Ascending aorta (tissue), 2 donors: Measurements from ENCODE around the gene RUNX1. TPM values are rescaled to one million over a fixed set of nuclear protein-coding genes. Genes with fewer than 3 reads are reported as not detected.

ENCODE experiments used
- DNase-seq, 2 donors: peaks; one replicate each; pipeline ENCODE4 v3.0.0-alpha.2; 2019; ENCODE audit warnings: low spot score in 2 of 2
- H3K27ac ChIP-seq, 2 donors: fragments of 200-600 bp; sonication (generic); one replicate each; pipeline ENCODE4 v1.5.1; 2016 to 2017; ENCODE audit warnings: mild to moderate bottlenecking in 1 of 2
- H3K27me3 ChIP-seq: fragments of 200-600 bp; sonication (generic); one replicate; pipeline ENCODE4 v1.5.1; 2017
- H3K36me3 ChIP-seq, 2 donors: fragments of 200-600 bp; sonication (generic); one replicate each; pipeline ENCODE4 v1.5.1; 2016
- H3K4me1 ChIP-seq, 2 donors: fragments of 200-600 bp; sonication (generic); one replicate each; pipeline ENCODE4 v1.5.1; 2016 to 2017; ENCODE audit warnings: mild to moderate bottlenecking in 1 of 2
- H3K4me3 ChIP-seq, 2 donors: fragments of 200-600 bp; sonication (generic); one replicate each; pipeline ENCODE4 v1.5.1; 2016 to 2017; ENCODE audit warnings: mild to moderate bottlenecking in 1 of 2
- H3K9me3 ChIP-seq, 2 donors: fragments of 200-600 bp; sonication (generic); one replicate each; pipeline ENCODE4 v1.5.1; 2016
- intact Hi-C: fragments of 100-400 bp; cut with DNase I; formaldehyde crosslinking; loops from one replicate; pipeline ENCODE4 v1.15.1; 2023
- total RNA-seq: library from RNA; depleted of rRNA; stranded (reverse); fragments of >200 nt; gene quantifications from one replicate; pipeline ENCODE4 v1.1.0, GENCODE V29; 2016
- TF ChIP-seq, protein P1 (sequence below), 3 experiments: fragments of 200-600 bp in 2 of 3; fragments of 450-650 bp in 1 of 3; sonication (generic) in 2 of 3; IDR thresholded peaks; one replicate each; pipeline ENCODE4 v1.5.1; 2016 to 2019; ENCODE audit warnings: antibody characterized with exemption in 3 of 3, mild to moderate bottlenecking in 1 of 3, moderate library complexity in 1 of 3

RUNX1 gene
- total RNA-seq, 1 donor from 2014 or later = 16.3 TPM

DNA sequence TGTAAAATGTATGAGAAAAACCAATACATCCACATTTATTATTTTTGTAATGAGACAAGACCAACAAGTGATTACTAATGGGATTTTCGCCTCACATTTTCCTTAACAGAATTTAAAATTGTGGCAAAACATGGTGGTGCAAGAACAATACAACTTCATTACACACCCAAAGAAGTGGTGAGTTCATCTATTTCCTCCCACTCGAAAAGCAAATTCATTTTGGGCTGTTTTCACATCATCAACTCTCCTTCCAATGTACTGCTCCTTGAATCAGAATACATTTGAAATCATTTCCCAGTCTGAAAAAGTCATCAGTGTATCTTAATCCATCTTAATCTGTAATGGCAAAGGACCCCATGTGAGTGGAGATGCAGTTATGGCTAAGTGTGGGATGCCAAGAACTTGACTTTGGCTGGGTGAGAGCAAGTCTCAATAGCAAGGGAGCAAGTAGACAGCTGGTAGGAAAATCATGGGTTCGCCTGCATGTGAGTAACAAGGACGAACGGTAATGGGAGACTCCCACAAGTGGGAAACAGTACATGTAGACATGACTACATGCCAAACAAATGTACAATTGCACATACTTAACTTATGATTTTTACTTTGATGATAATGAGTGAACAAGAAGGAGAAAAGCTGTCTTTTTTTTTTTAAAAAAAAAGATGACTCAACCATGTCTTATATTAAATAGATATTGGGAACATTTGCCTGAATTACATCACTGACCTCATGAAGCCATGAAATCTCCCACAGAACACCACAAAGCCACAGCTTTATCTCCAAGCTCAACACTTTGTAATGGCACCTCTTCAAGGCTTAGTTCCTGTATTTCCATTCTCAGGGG lies 46.0 kb downstream of the RUNX1 start:
- Histone ChIP-seq H3K27me3 (no peaks in the 10 kb centered on the region), H3K9me3 (no peaks in the 10 kb centered on the region), H3K4me3 (no peak overlapping the region), H3K36me3 (no peaks in the 10 kb centered on the region), H3K27ac (no peak overlapping the region), H3K4me1 (no peaks in the 10 kb centered on the region)
- DNase-seq = no peak
- intact Hi-C loops = no loop called here
- TF ChIP-seq, protein P1, sequence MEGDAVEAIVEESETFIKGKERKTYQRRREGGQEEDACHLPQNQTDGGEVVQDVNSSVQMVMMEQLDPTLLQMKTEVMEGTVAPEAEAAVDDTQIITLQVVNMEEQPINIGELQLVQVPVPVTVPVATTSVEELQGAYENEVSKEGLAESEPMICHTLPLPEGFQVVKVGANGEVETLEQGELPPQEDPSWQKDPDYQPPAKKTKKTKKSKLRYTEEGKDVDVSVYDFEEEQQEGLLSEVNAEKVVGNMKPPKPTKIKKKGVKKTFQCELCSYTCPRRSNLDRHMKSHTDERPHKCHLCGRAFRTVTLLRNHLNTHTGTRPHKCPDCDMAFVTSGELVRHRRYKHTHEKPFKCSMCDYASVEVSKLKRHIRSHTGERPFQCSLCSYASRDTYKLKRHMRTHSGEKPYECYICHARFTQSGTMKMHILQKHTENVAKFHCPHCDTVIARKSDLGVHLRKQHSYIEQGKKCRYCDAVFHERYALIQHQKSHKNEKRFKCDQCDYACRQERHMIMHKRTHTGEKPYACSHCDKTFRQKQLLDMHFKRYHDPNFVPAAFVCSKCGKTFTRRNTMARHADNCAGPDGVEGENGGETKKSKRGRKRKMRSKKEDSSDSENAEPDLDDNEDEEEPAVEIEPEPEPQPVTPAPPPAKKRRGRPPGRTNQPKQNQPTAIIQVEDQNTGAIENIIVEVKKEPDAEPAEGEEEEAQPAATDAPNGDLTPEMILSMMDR (IDR thresholded peaks at IDR 0.05) = no peak

DNA sequence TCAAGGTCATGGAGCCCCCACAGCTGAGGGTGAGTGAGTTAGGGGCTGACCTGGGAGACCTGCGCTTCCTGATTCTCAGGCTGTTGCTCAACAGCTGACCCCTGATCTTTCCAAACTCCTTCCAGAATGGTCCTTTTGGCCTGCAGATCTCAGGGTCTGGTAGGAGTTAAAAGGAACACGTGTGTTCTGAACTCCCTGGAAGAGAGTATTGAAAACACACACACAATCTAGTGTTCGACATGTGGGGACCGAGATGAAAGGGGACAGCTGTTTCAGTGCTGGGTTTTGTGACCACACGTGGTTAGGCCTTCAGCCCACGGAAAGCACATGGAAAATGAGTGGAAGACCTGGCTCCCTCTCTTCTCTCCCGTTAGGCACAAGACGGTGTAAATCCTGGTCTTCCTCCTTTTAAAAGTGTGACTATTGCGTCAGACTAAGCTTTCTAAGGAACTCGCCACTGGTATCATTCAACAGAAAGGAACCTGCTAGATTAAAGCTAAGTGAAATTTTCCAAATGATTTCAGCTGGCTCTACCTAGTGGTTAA lies 49.6 kb downstream of the RUNX1 start:
- H3K27me3 ChIP-seq = no peaks in the 10 kb centered on the region
- intact Hi-C loops = no loop called here
- H3K4me1 ChIP-seq = no peaks in the 10 kb centered on the region
- no peaks in the 10 kb centered on the region for H3K9me3 ChIP-seq
- no peaks in the 10 kb centered on the region for H3K36me3 ChIP-seq
- TF ChIP-seq, protein P1 (IDR thresholded peaks at IDR 0.05) = no peak
- H3K4me3 ChIP-seq = no peak overlapping the region
- H3K27ac ChIP-seq = no peak overlapping the region
- no peak for DNase-seq

DNA sequence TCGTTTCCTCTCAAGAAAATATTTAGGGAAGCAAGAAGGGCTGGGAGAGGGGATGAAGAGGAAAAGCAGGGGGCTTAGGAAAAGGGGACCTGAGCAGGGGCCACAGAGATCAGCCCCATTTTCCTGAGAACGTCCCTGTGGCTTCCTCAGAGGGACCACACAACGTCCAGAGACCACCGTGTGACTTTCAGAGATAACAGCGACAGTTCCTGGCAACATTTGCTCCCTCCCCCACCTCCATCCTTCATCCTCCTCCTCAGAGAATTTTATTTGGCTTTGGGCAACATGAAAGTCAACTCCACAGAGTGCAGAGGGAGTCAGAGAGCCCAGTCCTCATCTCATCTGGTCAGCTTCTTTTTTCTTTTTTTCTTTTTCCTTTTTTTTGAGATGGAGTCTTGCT lies 50.9 kb downstream of the RUNX1 start:
- no peaks in the 10 kb centered on the region for H3K4me1 ChIP-seq
- H3K36me3 ChIP-seq = no peaks in the 10 kb centered on the region
- no peak overlapping the region for H3K27ac ChIP-seq
- intact Hi-C loops = no loop called here
- TF ChIP-seq, protein P1 (IDR thresholded peaks at IDR 0.05) = no peak
- H3K4me3 ChIP-seq = no peak overlapping the region
- no peak for DNase-seq
- H3K27me3 ChIP-seq = no peaks in the 10 kb centered on the region
- no peaks in the 10 kb centered on the region for H3K9me3 ChIP-seq

DNA sequence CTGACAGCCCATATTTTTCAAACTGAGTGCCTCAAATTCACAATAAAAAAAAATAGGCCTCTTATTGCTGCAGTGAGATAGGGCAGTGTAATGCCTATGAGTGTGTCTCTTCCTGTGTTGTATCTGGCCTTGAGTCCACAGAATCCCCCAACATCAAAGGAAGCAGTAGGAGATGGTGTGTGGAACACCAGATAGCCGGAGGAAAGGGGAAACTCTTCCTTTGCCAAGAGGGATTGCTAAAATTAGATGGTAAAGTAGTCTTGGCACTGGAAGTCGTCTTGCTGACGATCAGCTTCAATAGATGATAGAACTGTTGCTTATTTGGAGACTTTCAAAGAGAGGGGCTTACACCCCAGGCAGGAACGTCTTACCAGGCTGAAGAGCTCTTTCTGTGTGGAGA lies 51.8 kb downstream of the RUNX1 start:
- no peak overlapping the region for H3K4me3 ChIP-seq
- no peak overlapping the region for H3K27ac ChIP-seq
- no peaks in the 10 kb centered on the region for H3K9me3 ChIP-seq
- intact Hi-C loops = no loop called here
- H3K36me3 ChIP-seq = no peaks in the 10 kb centered on the region
- H3K27me3 ChIP-seq = no peaks in the 10 kb centered on the region
- no peaks in the 10 kb centered on the region for H3K4me1 ChIP-seq
- DNase-seq = no peak
- TF ChIP-seq, protein P1 (IDR thresholded peaks at IDR 0.05) = no peak

DNA sequence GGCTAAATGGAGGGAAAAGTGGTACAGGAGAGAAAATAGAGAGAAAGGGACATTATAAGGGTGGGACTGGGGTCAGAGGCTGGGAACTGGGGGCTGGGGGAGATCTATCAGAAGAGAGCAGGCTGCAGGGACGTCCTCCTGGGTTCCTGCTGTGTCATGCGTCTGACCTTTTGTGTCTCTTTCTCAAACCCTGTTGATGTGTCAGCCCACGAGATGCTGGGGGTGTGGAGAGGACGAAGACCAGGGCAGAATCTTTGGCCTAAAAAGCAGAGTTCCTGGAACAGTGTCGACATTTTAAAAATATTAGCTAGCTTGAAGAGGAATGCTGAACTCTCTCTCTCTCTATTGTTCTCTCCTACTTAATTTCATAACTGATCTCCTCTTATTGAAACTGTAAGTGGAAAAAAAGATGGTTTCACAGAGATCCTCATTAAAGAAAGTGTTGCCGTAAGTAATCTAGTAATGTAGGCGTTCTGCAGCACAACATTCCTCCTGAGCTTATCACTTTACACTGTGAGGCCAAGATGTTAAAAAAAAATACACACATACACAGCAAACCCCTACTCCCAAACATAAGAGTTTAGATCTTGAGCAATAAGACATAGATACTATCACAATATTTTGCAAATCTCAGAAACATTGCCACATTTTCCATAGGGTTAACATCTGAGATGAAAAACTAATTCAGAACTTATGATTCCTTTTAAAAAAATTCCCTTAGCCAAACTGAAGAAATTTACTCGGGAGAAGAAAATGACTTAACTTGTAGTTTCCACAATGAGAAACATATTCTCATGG lies 52.6 kb downstream of the RUNX1 start:
- DNase-seq = peak in 1 of 2 donors; percentile 68
- intact Hi-C loops = no loop called here
- Histone ChIP-seq H3K4me1 (no peaks in the 10 kb centered on the region), H3K9me3 (no peaks in the 10 kb centered on the region), H3K4me3 (no peak overlapping the region), H3K36me3 (no peaks in the 10 kb centered on the region), H3K27ac (peak overlapping the region in 1 of 2 donors; percentile 16), H3K27me3 (no peaks in the 10 kb centered on the region)
- TF ChIP-seq, protein P1 (IDR thresholded peaks at IDR 0.05) = no peak
